ENCODE data around the gene RPS21. TPM values are rescaled to one million over a fixed set of nuclear protein-coding genes. Genes with fewer than 3 reads are reported as not detected.

The RPS21 gene
- total RNA-seq, 1 experiment from 2014 or later: 2,488 TPM

DNA sequence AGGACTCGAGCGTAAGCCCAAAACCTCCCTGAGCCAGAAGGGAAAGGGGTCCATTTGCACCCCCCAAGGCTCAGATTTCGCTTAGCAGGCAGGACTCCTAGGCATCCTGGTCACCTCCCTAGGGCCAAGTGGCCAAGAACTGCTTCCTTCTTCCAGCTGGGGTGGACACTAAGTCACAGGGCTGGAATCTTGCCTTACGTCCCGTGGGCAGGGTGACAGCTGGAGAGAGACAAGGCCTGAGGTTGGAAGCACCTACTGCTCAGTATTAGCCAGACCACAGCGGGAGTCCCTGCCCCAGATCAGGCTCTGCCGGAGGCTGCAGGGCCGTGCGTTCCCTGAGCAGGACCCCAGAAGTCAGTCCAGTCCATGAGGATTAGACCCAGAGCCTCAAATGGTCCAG is 39.5 kb upstream of the RPS21 start:
- Histone ChIP-seq H3K4me3 (replicated peaks in 1 of 2; ENCODE audit: low read depth in 1 of 2, low read length in 2 of 2) (no peak overlapping the region), H3K79me2 (ENCODE audit: insufficient read depth, low read length) (peaks cover 4% of the 10 kb centered on the region; the same call in 1 of the 2 replicates), H3K4me1 (ENCODE audit: control insufficient read depth in 1 of 2, insufficient read depth in 2 of 2, low read length in 2 of 2) (peaks cover 20 to 28% of the 10 kb centered on the region in 2 experiments), H2AFZ (ENCODE audit: low read depth, low read length, poor library complexity, severe bottlenecking) (no peak overlapping the region), H3K9me3 (ENCODE audit: control insufficient read depth in 1 of 2, insufficient read depth in 1 of 2, low read depth in 1 of 2, low read length in 2 of 2) (no peaks in the 10 kb centered on the region), H3K36me3 (ENCODE audit: control insufficient read depth in 1 of 2, insufficient read depth in 2 of 2, low read length in 2 of 2) (peaks cover 13 to 40% of the 10 kb centered on the region in 2 experiments; a peak in 3 of 4 replicates), H3K9me2 (ENCODE audit: insufficient read depth) (no peaks in the 10 kb centered on the region), H3K4me2 (ENCODE audit: low read length) (no peak overlapping the region), H3K27ac (ENCODE audit: low read depth, low read length) (no peak overlapping the region; the same call in 1 of the 2 replicates), H3K27me3 (ENCODE audit: insufficient read depth, low read length) (no peaks in the 10 kb centered on the region), H4K20me1 (ENCODE audit: insufficient read depth) (no peaks in the 10 kb centered on the region), H3K9ac (ENCODE audit: low read length) (no peak overlapping the region)
- DNase-seq (ENCODE audit: low read depth, low spot score): no peak
- BruUV-seq (replicated peaks): no TSS peak
- ChIA-PET RAD21 (ENCODE audit: low non-redundant PET in 1 of 2, low total read pairs in 2 of 2, uncharacterized antibody in 2 of 2, unreplicated experiment in 2 of 2) (no interaction called here), CTCF (no interaction called here), POLR2A (no interaction called here)
- no peak for ATAC-seq
- intact Hi-C loops (cut with micrococcal nuclease): no loop called here
- TF ChIP-seq SIN3A (IDR thresholded peaks at IDR 0.05; ENCODE audit: low read depth): no peak
- TF ChIP-seq, protein P1, sequence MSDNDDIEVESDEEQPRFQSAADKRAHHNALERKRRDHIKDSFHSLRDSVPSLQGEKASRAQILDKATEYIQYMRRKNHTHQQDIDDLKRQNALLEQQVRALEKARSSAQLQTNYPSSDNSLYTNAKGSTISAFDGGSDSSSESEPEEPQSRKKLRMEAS (IDR thresholded peaks at IDR 0.05): no peak
- TF ChIP-seq SRF (IDR thresholded peaks at IDR 0.05; ENCODE audit: low read depth): no peak
- TF ChIP-seq EZH2phosphoT487 (IDR thresholded peaks at IDR 0.05; ENCODE audit: borderline replicate concordance): no peak
- TF ChIP-seq POLR2A (IDR thresholded peaks at IDR 0.05; ENCODE audit: borderline replicate concordance, extremely low read depth, insufficient read depth, insufficient read length): no peak
- TF ChIP-seq ELF1 (IDR thresholded peaks at IDR 0.05; ENCODE audit: borderline replicate concordance, low read depth): no peak
- no peak for TF ChIP-seq TCF7L2 (IDR thresholded peaks at IDR 0.05; ENCODE audit: borderline replicate concordance, extremely low read depth, insufficient read depth, insufficient read length)
- no peak for TF ChIP-seq ZBTB33 (IDR thresholded peaks at IDR 0.05; ENCODE audit: extremely low read depth, insufficient replicate concordance, low read length)
- TF ChIP-seq, protein P2, sequence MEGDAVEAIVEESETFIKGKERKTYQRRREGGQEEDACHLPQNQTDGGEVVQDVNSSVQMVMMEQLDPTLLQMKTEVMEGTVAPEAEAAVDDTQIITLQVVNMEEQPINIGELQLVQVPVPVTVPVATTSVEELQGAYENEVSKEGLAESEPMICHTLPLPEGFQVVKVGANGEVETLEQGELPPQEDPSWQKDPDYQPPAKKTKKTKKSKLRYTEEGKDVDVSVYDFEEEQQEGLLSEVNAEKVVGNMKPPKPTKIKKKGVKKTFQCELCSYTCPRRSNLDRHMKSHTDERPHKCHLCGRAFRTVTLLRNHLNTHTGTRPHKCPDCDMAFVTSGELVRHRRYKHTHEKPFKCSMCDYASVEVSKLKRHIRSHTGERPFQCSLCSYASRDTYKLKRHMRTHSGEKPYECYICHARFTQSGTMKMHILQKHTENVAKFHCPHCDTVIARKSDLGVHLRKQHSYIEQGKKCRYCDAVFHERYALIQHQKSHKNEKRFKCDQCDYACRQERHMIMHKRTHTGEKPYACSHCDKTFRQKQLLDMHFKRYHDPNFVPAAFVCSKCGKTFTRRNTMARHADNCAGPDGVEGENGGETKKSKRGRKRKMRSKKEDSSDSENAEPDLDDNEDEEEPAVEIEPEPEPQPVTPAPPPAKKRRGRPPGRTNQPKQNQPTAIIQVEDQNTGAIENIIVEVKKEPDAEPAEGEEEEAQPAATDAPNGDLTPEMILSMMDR (IDR thresholded peaks at IDR 0.05 in 2 of 3, conservative IDR thresholded peaks at IDR 0.05 in 1 of 3; ENCODE audit: borderline replicate concordance in 1 of 3, insufficient read depth in 1 of 3, low read depth in 2 of 3, low read length in 2 of 3): no peak
- TF ChIP-seq ZFX (IDR thresholded peaks at IDR 0.05): no peak
- no peak for TF ChIP-seq CEBPB (IDR thresholded peaks at IDR 0.05; ENCODE audit: low read depth)
- TF ChIP-seq EZH2 (IDR thresholded peaks at IDR 0.05): no peak
- TF ChIP-seq SP1 (IDR thresholded peaks at IDR 0.05; ENCODE audit: low read depth): no peak
- no peak for TF ChIP-seq YY1 (IDR thresholded peaks at IDR 0.05; ENCODE audit: extremely low read depth, insufficient replicate concordance, low read depth, low read length)

Data from HCT116 (cell line).